GM23338 (cell line): ENCODE results near the gene MAPK4. TPM values are rescaled to one million over a fixed set of nuclear protein-coding genes. Genes with fewer than 3 reads are reported as not detected.

Experiments
- ATAC-seq: fragments of 200-7000 bp; cut with Tn5 transposase; 3 replicates; pipeline ENCODE4 v1.9.1; 2020
- DNase-seq: peaks from one replicate; pipeline ENCODE4 v3.0.0-alpha.2; 2015; ENCODE audit warnings: low spot score
- H2AFZ ChIP-seq: fragments of 200-600 bp; sonication (generic); 2 replicates; pipeline ENCODE4 v1.8.0; 2016; ENCODE audit warnings: antibody characterized with exemption, mild to moderate bottlenecking, moderate library complexity
- H3F3A ChIP-seq: fragments of 200-600 bp; sonication (generic); replicated peaks from 2 replicates; pipeline ENCODE4 v1.8.0; 2017; ENCODE audit warnings: antibody characterized with exemption, mixed run types, low read depth
- H3K27ac ChIP-seq: fragments of 200-600 bp; sonication (generic); 2 replicates; pipeline ENCODE4 v1.6.1; 2016; ENCODE audit warnings: low read depth
- H3K27me3 ChIP-seq: fragments of 200-600 bp; sonication (generic); 2 replicates; pipeline ENCODE4 v1.8.0; 2016; ENCODE audit warnings: mild to moderate bottlenecking, mixed run types, moderate library complexity; ENCODE audit not compliant: insufficient read depth
- H3K36me3 ChIP-seq: fragments of 200-600 bp; sonication (generic); 2 replicates; pipeline ENCODE4 v1.8.0; 2016; ENCODE audit warnings: mild to moderate bottlenecking; ENCODE audit not compliant: insufficient read depth
- H3K4me1 ChIP-seq: fragments of 200-600 bp; sonication (generic); 2 replicates; pipeline ENCODE4 v1.8.0; 2016; ENCODE audit warnings: mild to moderate bottlenecking, moderate library complexity; ENCODE audit not compliant: insufficient read depth
- H3K4me2 ChIP-seq: fragments of 200-600 bp; sonication (generic); 2 replicates; pipeline ENCODE4 v1.7.1; 2017; ENCODE audit warnings: mixed run types
- H3K4me3 ChIP-seq: fragments of 200-600 bp; sonication (generic); 2 replicates; pipeline ENCODE4 v1.6.1; 2016; ENCODE audit warnings: mixed run types
- H3K79me2 ChIP-seq: fragments of 200-600 bp; sonication (generic); replicated peaks from 2 replicates; pipeline ENCODE4 v1.8.0; 2017; ENCODE audit warnings: mild to moderate bottlenecking; ENCODE audit not compliant: insufficient read depth
- H3K9me2 ChIP-seq: fragments of 200-600 bp; sonication (generic); 2 replicates; pipeline ENCODE4 v1.8.0; 2017; ENCODE audit not compliant: insufficient read depth
- H4K20me1 ChIP-seq: fragments of 200-600 bp; sonication (generic); replicated peaks from 2 replicates; pipeline ENCODE4 v1.8.0; 2017; ENCODE audit warnings: mild to moderate bottlenecking; ENCODE audit not compliant: insufficient read depth
- H3K27ac Mint-ChIP-seq: 2 replicates; pipeline ENCODE4 v1.8.0; 2020; ENCODE audit warnings: inconsistent platforms, mild to moderate bottlenecking, moderate library complexity, mixed read lengths
- H3K27me3 Mint-ChIP-seq: 3 replicates; pipeline ENCODE4 v1.8.0; 2022; ENCODE audit warnings: low read depth, mild to moderate bottlenecking, moderate library complexity, mixed read lengths, inconsistent platforms; ENCODE audit not compliant: insufficient read depth, poor library complexity
- H3K36me3 Mint-ChIP-seq: 3 replicates; pipeline ENCODE4 v1.8.0; 2021; ENCODE audit warnings: low read depth, mild to moderate bottlenecking, inconsistent platforms, moderate library complexity, mixed read lengths
- H3K4me1 Mint-ChIP-seq: 3 replicates; pipeline ENCODE4 v1.8.0; 2020; ENCODE audit warnings: mild to moderate bottlenecking, inconsistent platforms, mixed read lengths
- H3K4me3 Mint-ChIP-seq: 3 replicates; pipeline ENCODE4 v1.8.0; 2021; ENCODE audit warnings: moderate library complexity, mild to moderate bottlenecking, inconsistent platforms, mixed read lengths
- H3K9me3 Mint-ChIP-seq: 3 replicates; pipeline ENCODE4 v1.8.0; 2020; ENCODE audit warnings: moderate library complexity, mild to moderate bottlenecking, inconsistent platforms, mixed read lengths
- CREB1 ChIP-seq: fragments of 250-450 bp; sonication (Bioruptor Pico); IDR thresholded peaks from 2 replicates; pipeline ENCODE4 v1.5.0; 2020; ENCODE audit warnings: low read depth, mild to moderate bottlenecking, moderate library complexity
- EZH2 ChIP-seq: fragments of 200-600 bp; sonication (generic); IDR thresholded peaks from one replicate; pipeline ENCODE4 v1.8.0; 2017; ENCODE audit warnings: antibody characterized with exemption, mild to moderate bottlenecking, low read depth; ENCODE audit not compliant: unreplicated experiment
- EZH2phosphoT487 ChIP-seq: fragments of 200-600 bp; sonication (generic); IDR thresholded peaks from one replicate; pipeline ENCODE4 v1.8.1; 2018; ENCODE audit warnings: antibody characterized with exemption; ENCODE audit not compliant: unreplicated experiment
- JUNB ChIP-seq: IDR thresholded peaks from one replicate; pipeline ENCODE4 v1.6.1; 2016; ENCODE audit warnings: antibody characterized with exemption; ENCODE audit not compliant: unreplicated experiment
- NANOG ChIP-seq: IDR thresholded peaks from 2 replicates; pipeline ENCODE4 v1.6.1; 2016; ENCODE audit warnings: antibody characterized with exemption, borderline replicate concordance
- polyA plus RNA-seq: library from polyadenylated mRNA; unstranded; fragments of >200 nt; fragmentation: Nextera tagmentation; extraction: Ambion mirVana; gene quantifications from 2 replicates; pipeline ENCODE4 v1.2.1, GENCODE V29; 2016
- total RNA-seq: library from RNA; depleted of rRNA; stranded (reverse); fragments of >200 nt; shearing (Covaris generic); gene quantifications from 2 replicates; pipeline ENCODE4 v1.2.3, GENCODE V29; 2014
- TF ChIP-seq, protein P1 (sequence below): IDR thresholded peaks from one replicate; pipeline ENCODE4 v1.6.1; 2018; ENCODE audit warnings: antibody characterized with exemption; ENCODE audit not compliant: unreplicated experiment
- TF ChIP-seq, protein P2 (sequence below): fragments of 250-450 bp; sonication (Bioruptor Pico); IDR thresholded peaks from 2 replicates; pipeline ENCODE4 v1.5.0; 2020; ENCODE audit warnings: mild to moderate bottlenecking, moderate library complexity
- TF ChIP-seq, protein P3 (sequence below), 2 experiments: fragments of 200-600 bp in 1 of 2; sonication (generic) in 1 of 2; conservative IDR thresholded peaks; 2 replicates each; pipeline versions ENCODE4 v1.5.1 to v1.6.1; 2016 to 2017; ENCODE audit warnings: antibody characterized with exemption in 2 of 2, low read depth in 2 of 2, mild to moderate bottlenecking in 2 of 2, moderate library complexity in 1 of 2

Gene MAPK4
- total and polyA plus RNA-seq, 2 experiments from 2014 or later: 1.3 to 4.4 TPM

DNA sequence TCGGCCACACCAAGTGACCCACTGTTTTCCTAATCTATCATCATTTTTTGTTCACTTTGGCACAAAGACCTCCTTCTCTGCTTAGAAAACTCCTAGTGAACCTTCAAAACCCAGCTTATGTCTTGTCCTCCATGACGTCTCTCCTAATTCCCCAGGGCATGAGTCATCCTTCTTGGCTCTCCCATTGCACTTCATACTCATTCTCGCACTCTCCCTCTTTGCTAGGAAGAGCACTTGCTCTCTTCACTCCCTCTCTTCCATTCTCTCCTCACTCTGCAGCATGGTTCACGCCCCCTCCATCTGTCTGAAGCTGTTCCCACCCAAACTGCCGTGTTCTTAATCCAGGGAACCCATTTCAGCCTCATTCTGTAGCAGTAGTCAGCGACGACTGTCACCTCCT, 156.0 kb downstream of the MAPK4 start:
- peaks cover 8% of the 10 kb centered on the region; the same call in 1 of the 2 replicates for H3K4me1 ChIP-seq
- no peaks in the 10 kb centered on the region for H4K20me1 ChIP-seq
- no peaks in the 10 kb centered on the region for H3K79me2 ChIP-seq
- no peak overlapping the region for H3K4me3 ChIP-seq
- Mint-ChIP-seq H3K27me3 (peaks cover 4% of the 10 kb centered on the region), H3K4me1 (peaks cover 11% of the 10 kb centered on the region), H3K9me3 (peaks cover 7% of the 10 kb centered on the region), H3K36me3 (peaks cover 5% of the 10 kb centered on the region; the same call in 2 of the 3 replicates), H3K27ac (no peak overlapping the region), H3K4me3 (no peak overlapping the region)
- H3K9me2 ChIP-seq: no peaks in the 10 kb centered on the region
- no peak for TF ChIP-seq NANOG
- DNase-seq (no peak), ATAC-seq (no peak)
- H3K36me3 ChIP-seq: no peaks in the 10 kb centered on the region
- H3K4me2 ChIP-seq: no peak overlapping the region
- H2AFZ ChIP-seq: no peak overlapping the region
- no peaks in the 10 kb centered on the region for H3K27me3 ChIP-seq
- no peak overlapping the region for H3K27ac ChIP-seq
- H3F3A ChIP-seq: no peaks in the 10 kb centered on the region

DNA sequence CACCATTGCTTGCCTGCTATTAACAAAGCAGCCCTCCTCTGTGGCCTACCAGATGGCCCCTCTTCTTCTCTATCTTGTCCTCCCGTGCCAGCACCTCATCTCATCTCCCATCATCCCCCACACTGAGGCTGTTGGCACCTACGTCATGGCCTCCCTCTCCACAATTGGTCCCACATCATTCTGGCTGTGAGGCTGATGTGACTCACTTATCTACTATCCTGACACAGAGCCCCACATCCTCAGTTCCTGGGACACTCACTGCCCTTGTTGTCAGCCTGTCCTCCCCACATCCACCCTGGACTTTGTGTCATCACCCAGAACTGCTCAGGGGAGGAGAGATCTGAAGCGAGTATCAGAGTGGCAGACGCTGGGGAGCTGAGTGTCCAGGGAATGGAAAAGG, 157.0 kb downstream of the MAPK4 start:
- Mint-ChIP-seq H3K4me1 (peaks cover 9% of the 10 kb centered on the region), H3K9me3 (peaks cover 7% of the 10 kb centered on the region), H3K4me3 (no peak overlapping the region), H3K27me3 (peaks cover 7% of the 10 kb centered on the region), H3K27ac (no peak overlapping the region), H3K36me3 (peaks cover 5% of the 10 kb centered on the region; the same call in 2 of the 3 replicates)
- H3K4me3 ChIP-seq: no peak overlapping the region
- no peaks in the 10 kb centered on the region for H3K79me2 ChIP-seq
- TF ChIP-seq EZH2 (no peak), JUNB (no peak), EZH2phosphoT487 (no peak), CREB1 (CRISPR knock-in tag) (no peak)
- TF ChIP-seq, protein P1, sequence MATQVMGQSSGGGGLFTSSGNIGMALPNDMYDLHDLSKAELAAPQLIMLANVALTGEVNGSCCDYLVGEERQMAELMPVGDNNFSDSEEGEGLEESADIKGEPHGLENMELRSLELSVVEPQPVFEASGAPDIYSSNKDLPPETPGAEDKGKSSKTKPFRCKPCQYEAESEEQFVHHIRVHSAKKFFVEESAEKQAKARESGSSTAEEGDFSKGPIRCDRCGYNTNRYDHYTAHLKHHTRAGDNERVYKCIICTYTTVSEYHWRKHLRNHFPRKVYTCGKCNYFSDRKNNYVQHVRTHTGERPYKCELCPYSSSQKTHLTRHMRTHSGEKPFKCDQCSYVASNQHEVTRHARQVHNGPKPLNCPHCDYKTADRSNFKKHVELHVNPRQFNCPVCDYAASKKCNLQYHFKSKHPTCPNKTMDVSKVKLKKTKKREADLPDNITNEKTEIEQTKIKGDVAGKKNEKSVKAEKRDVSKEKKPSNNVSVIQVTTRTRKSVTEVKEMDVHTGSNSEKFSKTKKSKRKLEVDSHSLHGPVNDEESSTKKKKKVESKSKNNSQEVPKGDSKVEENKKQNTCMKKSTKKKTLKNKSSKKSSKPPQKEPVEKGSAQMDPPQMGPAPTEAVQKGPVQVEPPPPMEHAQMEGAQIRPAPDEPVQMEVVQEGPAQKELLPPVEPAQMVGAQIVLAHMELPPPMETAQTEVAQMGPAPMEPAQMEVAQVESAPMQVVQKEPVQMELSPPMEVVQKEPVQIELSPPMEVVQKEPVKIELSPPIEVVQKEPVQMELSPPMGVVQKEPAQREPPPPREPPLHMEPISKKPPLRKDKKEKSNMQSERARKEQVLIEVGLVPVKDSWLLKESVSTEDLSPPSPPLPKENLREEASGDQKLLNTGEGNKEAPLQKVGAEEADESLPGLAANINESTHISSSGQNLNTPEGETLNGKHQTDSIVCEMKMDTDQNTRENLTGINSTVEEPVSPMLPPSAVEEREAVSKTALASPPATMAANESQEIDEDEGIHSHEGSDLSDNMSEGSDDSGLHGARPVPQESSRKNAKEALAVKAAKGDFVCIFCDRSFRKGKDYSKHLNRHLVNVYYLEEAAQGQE: no peak
- TF ChIP-seq, protein P2, sequence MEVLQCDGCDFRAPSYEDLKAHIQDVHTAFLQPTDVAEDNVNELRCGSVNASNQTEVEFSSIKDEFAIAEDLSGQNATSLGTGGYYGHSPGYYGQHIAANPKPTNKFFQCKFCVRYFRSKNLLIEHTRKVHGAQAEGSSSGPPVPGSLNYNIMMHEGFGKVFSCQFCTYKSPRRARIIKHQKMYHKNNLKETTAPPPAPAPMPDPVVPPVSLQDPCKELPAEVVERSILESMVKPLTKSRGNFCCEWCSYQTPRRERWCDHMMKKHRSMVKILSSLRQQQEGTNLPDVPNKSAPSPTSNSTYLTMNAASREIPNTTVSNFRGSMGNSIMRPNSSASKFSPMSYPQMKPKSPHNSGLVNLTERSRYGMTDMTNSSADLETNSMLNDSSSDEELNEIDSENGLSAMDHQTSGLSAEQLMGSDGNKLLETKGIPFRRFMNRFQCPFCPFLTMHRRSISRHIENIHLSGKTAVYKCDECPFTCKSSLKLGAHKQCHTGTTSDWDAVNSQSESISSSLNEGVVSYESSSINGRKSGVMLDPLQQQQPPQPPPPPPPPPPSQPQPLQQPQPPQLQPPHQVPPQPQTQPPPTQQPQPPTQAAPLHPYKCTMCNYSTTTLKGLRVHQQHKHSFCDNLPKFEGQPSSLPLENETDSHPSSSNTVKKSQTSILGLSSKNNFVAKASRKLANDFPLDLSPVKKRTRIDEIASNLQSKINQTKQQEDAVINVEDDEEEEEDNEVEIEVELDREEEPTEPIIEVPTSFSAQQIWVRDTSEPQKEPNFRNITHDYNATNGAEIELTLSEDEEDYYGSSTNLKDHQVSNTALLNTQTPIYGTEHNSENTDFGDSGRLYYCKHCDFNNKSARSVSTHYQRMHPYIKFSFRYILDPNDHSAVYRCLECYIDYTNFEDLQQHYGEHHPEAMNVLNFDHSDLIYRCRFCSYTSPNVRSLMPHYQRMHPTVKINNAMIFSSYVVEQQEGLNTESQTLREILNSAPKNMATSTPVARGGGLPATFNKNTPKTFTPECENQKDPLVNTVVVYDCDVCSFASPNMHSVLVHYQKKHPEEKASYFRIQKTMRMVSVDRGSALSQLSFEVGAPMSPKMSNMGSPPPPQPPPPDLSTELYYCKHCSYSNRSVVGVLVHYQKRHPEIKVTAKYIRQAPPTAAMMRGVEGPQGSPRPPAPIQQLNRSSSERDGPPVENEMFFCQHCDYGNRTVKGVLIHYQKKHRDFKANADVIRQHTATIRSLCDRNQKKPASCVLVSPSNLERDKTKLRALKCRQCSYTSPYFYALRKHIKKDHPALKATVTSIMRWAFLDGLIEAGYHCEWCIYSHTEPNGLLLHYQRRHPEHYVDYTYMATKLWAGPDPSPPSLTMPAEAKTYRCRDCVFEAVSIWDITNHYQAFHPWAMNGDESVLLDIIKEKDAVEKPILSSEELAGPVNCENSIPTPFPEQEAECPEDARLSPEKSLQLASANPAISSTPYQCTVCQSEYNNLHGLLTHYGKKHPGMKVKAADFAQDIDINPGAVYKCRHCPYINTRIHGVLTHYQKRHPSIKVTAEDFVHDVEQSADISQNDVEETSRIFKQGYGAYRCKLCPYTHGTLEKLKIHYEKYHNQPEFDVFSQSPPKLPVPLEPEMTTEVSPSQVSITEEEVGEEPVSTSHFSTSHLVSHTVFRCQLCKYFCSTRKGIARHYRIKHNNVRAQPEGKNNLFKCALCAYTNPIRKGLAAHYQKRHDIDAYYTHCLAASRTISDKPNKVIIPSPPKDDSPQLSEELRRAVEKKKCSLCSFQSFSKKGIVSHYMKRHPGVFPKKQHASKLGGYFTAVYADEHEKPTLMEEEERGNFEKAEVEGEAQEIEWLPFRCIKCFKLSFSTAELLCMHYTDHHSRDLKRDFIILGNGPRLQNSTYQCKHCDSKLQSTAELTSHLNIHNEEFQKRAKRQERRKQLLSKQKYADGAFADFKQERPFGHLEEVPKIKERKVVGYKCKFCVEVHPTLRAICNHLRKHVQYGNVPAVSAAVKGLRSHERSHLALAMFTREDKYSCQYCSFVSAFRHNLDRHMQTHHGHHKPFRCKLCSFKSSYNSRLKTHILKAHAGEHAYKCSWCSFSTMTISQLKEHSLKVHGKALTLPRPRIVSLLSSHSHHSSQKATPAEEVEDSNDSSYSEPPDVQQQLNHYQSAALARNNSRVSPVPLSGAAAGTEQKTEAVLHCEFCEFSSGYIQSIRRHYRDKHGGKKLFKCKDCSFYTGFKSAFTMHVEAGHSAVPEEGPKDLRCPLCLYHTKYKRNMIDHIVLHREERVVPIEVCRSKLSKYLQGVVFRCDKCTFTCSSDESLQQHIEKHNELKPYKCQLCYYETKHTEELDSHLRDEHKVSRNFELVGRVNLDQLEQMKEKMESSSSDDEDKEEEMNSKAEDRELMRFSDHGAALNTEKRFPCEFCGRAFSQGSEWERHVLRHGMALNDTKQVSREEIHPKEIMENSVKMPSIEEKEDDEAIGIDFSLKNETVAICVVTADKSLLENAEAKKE (CRISPR knock-in tag): no peak
- TF ChIP-seq, protein P3, sequence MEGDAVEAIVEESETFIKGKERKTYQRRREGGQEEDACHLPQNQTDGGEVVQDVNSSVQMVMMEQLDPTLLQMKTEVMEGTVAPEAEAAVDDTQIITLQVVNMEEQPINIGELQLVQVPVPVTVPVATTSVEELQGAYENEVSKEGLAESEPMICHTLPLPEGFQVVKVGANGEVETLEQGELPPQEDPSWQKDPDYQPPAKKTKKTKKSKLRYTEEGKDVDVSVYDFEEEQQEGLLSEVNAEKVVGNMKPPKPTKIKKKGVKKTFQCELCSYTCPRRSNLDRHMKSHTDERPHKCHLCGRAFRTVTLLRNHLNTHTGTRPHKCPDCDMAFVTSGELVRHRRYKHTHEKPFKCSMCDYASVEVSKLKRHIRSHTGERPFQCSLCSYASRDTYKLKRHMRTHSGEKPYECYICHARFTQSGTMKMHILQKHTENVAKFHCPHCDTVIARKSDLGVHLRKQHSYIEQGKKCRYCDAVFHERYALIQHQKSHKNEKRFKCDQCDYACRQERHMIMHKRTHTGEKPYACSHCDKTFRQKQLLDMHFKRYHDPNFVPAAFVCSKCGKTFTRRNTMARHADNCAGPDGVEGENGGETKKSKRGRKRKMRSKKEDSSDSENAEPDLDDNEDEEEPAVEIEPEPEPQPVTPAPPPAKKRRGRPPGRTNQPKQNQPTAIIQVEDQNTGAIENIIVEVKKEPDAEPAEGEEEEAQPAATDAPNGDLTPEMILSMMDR (conservative IDR thresholded peaks at IDR 0.05; ENCODE audit: low read depth in 2 of 2): no peak
- no peak overlapping the region for H2AFZ ChIP-seq
- H3K4me1 ChIP-seq: peaks cover 8% of the 10 kb centered on the region; the same call in 1 of the 2 replicates
- no peak overlapping the region for H3K27ac ChIP-seq
- no peaks in the 10 kb centered on the region for H3K9me2 ChIP-seq
- H3K4me2 ChIP-seq: no peak overlapping the region
- H3K36me3 ChIP-seq: no peaks in the 10 kb centered on the region
- no peaks in the 10 kb centered on the region for H4K20me1 ChIP-seq
- no peaks in the 10 kb centered on the region for H3F3A ChIP-seq
- H3K27me3 ChIP-seq: no peaks in the 10 kb centered on the region
- DNase-seq: no peak
- ATAC-seq: no peak
